HG02885 (cell line): Measurements from ENCODE around the gene SLC25A1.

ENCODE experiments used
- ATAC-seq: cut with Tn5 transposase; IDR thresholded peaks from one replicate; pipeline ENCODE4 v1.9.1; 2021; ENCODE audit warnings: mild to moderate bottlenecking; ENCODE audit not compliant: unreplicated experiment, poor library complexity

The SLC25A1 gene

DNA sequence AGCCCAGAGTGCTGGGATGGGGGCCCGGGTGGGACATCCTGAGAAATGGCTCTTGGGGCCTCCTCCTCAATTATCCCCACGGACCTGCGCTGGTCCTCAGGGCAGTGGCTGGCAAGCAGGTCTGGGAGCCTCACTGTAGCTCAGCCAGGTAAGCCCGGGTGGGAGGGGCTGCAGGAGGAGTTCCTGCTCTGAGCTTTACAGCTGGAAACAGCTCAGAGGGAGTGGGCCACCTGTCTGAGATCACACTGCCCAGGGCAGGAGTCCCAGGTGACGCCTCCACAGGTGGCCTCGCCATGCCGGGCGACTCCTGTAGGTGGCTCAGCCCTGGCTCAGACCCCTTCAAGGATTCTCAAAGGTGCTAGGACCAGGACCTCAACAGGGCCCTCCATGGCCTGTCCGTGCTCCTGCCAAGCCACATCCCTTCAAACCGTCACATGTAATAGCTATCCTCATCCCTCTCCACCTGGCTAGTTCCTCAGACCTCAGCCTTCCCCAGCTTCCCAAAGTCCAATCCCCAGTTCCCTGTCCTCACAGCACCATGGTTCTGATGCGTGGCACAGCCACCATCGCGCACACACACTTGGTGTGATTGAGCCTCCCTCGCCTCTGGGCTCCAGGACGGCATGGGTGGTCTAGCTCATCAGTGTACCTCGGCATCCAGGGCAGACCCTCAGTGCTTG, 51.1 kb downstream of the SLC25A1 start:
- ATAC-seq, result no peak

DNA sequence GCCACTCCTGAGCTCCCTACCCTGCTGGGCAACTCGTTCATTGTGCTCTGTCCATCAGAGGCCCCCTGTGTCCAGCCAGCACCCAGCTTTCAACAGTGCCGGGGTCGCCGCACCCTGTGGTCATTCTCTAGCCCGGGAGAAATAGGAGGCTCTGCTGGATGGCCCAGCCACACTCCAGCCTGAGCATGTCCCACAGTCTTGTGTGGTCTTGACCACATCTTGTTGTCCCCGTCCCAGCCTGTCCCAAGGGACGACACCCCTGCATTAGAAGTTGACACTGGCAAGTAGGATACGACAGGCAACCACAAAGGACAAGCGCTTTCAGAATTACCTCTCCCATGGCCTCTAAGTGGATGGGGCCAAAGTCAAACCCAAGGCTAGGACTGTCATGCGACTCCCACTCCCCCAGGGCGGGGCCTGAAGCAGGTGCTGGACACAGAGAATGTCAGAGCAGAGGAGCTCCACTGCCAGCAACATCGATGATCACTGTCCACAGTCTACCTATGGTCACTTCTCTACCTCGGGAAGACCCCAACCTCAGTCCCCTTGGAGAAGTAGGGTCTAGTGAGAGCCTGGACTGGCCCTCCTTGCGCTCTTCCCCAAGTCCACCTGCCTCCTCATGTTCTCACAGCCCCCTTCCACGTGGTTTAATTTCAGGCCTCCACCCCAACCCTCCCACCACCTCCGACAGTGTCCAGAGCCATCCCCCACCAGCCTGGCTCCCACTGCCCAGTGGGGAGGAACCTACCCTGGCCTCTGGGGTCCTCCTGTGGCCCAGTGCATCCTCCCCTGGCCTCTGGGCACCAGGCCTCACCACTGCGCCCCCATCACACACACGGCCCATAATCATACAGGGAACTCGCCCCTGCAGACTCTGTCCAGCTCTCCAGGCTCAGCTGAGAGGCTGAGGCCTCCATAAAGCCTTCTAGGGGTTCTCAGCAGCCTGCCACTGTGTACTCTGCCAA, 51.9 kb downstream of the SLC25A1 start:
- no peak for ATAC-seq
